Measurements from ENCODE around the gene TMEM191C.
"Not testable (repeated sequence)": the region's sequence is repeated elsewhere in the genome, so short reads cannot be mapped to it uniquely, and the experiment has no call there.

The TMEM191C gene

DNA sequence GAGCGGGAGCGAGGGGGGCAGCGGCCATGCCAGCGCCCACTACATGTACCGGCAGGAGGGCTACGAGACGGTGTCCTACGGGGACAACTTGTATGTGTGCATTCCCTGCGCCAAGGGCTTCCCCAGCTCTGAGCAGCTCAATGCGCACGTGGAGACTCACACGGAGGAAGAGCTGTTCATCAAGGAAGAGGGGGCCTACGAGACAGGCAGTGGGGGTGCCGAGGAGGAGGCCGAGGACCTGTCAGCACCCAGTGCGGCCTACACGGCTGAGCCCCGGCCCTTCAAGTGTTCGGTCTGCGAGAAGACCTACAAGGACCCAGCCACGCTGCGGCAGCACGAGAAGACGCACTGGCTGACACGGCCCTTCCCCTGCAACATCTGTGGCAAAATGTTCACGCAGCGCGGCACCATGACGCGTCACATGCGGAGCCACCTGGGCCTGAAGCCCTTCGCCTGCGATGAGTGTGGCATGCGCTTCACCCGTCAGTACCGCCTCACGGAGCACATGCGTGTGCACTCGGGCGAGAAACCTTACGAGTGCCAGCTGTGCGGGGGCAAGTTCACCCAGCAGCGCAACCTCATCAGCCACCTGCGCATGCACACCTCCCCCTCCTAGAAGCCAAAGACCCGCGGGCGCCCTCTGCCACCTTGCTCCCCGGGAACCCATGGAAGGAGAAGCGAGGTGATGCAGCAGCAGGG is 20.9 kb upstream of the TMEM191C start:
- no peak for DNase-seq

DNA sequence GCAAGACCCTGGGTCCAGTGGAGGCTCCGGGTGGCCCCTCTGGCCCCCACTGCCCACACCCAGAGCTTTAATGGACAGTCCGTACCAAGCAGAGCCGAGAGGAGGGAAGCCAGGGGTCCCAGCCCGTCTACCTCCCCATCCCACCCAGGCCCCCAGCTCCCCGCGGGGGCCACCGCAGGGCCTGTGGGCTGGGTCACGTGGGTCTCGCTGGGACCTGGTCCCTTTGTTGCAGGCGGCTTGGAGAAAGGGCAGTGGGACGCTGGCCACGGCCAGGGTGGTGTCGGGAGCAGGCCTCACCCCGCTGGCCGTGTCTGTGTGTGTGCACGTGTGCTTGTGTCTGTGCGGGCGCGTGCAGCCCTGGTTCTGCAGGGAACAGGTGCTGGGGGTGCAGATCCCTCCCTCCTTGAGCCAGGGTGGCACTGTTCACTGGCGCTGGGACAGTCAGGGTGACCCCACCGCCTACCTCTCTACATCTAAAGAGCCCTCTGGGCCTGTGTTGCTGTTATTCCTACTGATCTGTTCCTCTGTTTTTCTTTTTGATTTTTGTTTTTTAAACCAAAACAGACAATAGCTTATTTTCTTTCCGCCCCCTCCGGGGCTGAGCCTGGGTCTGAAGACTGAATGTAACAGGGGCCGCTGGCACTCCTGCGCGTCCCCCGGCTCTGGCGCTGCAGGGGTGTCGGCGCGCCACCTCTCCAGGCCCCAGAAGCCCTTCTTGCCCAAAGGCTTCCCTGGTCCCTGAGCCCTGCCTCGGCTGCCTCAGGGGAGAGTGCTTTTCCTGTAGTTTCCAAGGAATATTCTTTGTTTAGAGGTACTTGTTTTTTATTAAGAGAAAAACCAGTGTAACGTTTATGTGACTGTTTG is 20.1 kb upstream of the TMEM191C start:
- DNase-seq = no peak

DNA sequence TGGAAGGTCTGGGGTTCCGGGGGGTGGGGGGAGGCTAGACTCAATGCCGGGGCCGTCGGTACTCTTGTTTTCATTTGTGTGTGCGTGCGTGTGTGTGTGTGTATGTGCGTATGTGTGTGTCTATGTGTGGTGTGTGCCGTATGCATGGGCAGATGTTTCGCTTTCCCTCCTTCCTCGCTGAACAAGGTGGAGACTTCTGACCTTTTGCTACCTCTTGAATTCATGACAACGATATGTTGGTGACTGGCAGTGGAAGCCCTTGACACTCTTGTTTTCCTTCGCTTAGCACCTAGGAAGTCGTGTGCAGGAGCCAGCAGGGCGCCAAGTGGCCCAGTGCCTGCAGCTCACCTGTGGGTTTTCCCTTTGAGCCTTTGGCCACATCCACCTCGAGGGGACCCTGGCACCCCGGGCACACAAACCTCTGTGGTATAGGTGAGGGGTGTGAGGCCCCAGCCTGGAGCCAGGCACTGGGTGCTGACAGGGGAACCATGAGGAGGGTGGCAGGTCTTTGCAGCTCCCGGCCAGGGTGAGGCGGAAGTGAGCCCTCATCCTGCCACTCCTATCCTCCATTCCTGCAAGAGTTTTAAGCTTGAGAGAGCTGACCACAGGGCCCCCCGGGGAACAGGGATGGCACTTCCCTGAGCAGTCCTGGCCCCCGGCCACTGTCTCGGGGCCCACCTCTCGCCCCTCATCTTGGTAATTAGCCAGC is 19.3 kb upstream of the TMEM191C start:
- DNase-seq = peak; percentile 14

DNA sequence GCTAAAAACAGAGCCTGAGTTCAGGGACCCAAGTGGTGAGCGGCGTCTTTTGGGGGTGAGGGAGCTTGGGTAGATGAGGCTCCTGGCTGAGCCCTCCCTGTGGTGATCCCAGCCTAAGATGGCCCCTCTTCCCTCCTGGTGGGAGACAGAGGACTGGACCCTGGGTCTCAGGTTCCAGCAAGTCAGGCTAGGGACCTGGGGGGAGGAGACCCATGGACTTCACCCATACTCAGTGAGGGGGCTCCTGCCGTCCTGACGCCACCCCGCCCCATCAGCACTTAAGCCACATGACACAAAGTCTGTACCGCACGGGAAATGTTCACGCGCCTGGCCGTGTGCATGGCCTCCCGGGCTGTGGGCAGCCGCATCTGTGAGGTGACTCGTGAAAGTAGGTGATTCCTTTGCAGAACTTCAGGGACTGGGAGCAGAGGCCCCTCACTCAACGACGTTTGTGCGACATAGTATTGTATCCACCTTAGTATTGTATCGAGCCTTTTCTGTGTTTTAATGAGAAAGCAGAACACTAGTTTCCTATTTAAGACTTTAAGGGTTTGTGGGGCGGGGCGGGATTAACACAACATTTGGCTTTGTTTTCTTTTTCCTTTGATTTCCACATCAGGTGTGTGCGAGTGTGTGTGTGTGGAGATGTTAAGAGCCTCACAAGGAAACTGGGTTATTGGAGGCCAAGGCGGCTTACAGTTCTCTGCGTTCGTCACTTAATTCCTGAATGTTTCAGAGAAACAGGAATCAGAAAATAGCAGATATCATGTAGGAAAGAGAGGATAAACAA is 18.4 kb upstream of the TMEM191C start:
- DNase-seq = no peak

DNA sequence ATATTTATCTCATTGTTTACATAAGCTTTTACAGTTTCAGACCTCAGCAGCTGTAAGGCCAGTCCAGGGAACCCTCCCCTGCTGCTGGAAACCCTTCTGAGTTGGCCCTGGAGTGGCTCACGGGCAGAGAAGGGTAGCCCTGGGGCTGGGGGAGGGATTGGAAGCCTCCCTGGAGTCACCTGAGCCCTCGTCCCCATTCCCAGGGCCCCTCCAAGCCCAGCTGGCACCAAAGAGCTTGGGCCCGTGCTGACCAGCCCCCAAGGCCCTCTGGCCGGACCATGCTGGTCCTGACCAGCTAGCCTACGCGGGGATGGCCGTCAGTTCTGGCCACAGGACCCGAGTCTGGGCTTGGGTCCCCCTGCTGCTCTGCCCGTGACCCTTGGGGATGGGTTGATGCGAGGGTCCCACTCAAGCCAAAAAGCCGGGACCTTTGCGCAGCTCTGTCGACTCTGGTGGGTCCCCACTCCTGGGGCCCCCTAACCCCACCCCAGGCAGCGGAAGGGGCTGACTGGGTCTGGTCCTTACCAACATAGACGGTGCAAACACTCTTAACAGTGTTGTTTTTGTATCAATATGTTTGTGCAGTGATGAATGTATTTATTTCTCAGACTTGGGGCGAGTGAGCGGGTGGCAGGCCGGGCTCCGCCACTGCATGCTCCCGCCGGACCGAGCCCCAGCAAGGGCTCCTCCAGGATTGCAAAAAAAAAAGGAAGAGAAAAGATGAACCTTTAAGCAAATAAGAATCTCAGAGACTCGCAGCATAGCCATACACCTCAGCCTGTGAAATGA is 17.5 kb upstream of the TMEM191C start:
- DNase-seq = no peak

DNA sequence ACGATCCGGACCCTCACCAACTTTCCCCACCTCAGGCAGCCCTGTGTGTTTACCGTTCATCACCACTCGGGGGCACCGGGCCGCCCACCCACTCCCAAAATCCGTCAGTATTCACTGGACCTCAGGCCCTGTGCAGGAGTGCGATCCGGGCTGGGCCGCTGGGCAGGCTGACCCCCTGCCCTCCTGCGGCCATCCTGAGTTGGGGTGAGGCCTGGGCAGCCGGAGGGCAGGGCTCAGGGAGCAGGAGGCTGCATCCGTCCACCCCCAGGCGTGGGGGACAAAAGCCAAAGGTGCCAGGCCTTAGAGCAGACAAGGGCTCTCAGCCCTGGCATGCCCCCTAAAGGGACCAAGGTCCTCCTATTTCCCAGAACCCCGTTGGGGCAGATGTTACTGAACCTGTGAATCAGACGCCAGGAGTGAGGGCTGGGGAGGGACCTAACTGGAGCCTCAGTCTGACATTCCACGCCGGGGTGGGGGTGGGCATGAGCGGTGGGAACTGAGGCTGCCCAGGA is 16.8 kb upstream of the TMEM191C start:
- no peak for DNase-seq

DNA sequence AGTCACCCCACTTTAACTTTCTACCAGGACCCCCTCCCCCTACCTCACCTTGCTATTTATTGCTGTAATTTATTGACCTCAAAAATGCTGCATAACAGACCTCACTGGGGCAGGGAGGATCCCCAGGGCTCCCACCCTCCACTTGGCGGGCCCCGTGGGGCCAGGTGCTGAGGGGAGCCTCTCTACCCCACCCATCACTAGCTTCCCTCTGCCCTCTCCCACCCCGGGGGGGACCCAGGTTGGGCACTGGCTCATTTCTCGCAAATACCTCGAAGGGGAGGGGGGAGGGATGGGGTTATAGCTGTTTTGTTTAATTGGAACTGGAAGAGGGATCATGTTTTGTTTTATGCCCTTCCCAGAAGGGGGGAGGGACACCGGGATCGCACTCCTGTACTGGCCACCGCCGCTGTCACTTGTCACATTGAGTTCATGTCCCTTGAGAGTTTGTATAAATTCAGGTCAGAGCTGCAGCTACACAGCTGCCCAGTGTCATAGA is 16.3 kb upstream of the TMEM191C start:
- DNase-seq = no peak

DNA sequence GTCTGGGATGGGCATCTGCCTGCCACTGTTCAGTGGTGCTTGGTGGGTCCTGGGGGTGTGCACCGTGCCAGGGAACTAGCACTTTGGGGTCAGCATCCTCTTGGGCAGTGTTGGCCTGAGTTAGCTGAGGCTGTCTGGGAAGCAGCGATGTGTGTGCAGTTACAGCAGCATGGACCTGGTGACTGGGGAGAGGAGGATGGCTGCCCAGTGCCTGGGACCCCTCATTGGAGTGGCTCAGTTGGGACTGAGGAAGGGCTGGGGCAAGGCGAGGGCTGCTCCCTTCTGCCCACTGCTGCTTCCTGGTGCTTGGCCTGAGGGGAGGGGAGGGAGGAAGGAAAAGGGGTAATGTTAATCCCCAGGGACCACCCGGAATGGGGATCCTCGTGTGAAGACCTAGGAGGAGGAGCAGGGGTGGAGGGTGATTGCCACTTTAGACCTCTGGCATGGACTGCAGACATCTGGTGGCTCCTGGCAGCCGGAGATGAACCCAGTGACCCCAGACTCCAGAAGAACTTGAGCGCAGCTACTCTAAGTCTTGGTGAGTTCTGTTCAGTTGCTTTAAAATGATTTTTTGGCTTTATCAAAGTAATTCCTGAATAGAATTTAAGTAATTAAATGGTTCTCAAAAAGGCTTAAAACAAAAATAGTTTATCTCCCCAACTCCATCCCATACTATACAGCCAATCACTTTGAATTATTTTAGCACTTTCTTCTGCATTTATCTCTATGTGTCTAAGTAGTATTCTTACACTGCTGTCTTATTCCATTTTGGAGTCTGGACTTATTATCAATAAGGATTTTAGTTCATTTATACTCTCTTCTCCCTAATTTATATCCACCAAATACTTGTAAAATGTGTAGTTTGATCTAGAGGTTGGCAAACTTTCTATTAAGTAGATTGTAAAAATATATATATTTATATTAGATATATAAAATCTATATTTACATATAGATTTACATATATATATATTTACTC is 15.4 kb upstream of the TMEM191C start:
- no peak for DNase-seq

DNA sequence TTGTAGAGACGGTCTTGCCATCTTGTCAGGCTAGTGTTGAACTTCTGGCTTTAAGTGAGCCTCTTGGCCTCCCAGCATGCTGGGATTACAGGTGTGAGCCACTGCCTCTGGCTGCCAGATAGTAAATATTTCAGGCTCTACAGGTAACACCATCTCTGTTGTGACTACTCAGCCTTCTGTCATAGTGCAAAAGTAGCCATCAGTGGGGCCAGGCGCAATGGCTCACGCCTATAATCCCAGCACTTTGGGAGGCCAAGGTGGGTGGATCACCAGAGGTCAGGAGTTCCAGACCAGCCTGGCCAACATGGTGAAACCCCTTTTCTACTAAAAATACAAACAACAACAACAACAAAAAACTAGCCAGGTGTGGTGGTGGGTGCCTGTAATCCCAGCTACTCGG is 14.5 kb upstream of the TMEM191C start:
- DNase-seq = not testable (repeated sequence)

DNA sequence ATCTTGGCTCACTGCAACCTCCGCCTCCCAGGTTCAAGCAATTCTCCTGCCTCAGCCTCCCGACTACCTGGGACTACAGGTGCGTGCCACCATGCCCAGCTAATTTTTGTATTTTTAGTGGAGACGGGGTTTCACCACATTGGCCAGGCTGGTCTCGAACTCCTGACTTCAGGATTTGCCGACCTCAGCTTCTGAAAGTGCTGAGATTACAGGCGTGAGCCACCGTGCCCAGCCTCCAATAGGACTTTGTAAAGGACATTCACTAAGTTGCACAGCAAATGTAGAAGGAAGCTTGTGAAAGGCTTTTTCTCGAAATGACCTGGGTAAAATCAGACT is 12.2 kb upstream of the TMEM191C start:
- DNase-seq = not testable (repeated sequence)

DNA sequence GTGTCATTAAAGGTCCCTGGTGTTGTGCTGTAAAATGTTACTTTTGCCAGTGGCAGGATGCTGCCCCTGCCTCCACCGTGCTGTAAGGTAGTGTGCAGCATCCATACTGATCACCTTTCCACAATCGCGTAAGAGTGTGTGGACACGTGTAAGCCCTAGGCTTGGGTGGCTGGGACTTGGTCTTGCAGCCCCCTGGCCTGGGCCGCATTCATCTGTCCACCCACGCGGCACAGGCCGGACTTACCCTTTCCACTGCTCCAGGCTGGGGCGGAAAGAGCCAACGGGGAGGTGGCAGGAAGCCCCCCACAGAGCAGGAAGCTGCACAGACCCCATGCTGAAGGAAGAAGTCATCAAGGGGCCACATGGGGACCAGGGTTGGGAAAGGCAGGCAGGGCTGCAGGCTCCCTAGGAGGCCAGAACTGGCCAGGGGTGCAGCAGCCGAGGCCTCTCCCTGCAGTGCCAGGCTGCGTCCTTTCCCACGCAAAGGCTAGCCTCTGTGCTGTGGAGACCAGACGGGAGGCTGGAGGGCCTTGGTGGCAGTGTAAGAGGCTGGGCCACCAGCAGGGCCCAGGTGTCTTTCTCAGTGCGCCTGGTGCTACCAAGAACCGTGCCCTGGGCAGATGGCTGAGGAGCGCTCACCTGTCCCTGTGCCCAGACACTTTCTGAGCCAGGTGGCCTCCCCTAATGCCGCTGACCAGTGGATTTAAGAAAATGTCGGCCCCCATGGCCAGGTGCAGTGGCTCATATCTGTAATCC is 11.7 kb upstream of the TMEM191C start:
- DNase-seq = no peak

DNA sequence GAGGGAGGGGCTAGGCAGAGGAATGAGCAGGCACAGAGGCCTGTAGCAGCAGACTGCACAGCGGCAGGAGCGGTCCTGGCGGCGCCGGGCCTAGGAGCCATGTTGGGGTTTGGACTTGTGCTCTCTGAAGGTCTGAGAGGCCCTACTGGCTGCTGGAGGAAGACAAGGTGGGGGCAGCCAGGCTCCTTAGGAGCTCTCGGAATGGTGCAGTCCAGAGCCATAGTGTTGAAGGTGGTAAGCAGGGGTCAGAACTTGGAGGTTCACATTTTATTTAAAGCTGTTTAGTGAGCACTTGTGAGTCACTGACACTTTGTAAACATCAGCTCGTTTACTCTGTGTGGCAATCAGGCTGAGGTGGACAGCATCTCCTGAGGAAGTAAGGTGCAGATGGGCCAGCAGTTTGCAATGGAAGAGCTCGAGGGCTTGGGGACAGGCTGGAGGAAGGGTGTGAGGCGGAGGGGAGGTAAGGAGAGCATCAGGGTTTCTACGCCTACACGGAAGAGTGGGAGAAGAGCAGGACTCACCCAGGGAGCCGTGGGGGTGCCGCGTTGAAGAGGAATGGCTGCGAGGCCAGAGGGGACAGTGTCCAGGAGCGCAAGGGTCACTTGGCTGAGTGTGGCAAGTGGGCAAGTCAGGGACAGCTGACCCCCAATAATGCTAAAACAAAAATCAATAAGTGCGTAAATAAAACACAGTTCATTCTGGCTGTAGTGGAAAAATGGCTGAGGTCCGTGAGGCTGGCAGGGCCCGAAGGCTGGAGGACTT is 10.0 kb upstream of the TMEM191C start:
- no peak for DNase-seq

DNA sequence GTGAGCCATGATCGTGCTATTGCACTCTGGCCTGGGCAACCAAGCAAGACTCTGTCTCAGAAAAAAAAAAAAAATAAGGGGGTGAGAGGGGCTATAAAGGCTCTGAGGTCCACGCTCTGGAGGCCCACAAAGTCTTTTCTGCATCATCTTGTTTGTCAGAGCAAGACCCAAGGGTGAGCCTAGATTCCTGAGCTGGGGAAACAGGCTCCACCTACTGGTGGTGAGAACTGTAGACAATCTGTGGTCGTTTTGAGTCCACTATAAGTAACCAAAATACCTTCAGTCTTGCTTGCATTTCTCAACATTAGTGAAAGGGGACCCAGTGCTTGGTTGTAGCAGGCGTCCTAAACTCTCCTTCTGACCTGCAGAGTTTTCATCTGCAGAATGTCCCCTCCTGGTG is 4.5 kb upstream of the TMEM191C start:
- not testable (repeated sequence) for DNase-seq

DNA sequence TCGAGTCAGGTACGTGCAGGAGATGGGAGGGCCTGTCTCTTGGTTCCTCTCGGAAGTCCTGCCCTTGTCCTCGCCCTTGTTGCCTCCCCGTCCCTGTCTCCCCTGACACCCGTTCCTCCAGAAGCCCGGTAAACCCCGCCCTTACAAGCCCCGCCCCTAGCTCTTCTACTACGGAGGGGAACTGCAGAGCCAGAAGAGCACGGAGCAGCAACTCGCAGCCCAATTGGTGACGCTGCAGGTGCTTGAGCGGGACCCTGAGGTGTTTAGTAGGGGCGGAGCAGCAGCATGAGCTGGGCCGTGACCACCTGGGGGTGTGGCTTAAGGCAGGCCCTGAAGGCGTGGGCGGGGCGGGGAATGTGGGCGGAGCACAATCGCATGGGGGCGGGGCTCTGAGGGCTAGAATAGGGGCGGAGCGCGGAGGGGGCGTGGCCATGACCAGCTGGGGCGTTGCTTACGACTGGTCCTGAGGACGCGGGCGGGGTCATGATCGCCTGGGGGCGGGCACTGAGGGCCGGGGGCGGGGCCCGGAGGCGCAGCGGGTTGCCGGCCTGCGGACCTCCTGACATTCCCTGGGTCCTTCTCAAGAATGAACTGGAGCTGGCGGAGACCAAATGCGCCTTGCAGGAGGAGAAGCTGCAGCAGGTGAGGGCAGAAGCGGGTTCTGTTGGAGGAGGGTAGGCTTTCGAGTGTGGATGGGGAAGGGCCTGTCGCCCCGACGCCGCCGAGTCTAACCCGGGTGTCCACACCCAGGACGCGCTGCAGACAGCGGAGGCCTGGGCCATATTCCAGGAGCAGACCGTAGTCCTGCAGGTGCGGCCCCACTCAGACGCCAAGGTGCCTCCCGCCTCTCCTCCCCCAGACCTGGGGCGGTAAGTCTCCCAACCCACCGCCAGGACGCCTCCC is 1.3 kb downstream of the TMEM191C start:
- DNase-seq = peak; percentile 96

DNA sequence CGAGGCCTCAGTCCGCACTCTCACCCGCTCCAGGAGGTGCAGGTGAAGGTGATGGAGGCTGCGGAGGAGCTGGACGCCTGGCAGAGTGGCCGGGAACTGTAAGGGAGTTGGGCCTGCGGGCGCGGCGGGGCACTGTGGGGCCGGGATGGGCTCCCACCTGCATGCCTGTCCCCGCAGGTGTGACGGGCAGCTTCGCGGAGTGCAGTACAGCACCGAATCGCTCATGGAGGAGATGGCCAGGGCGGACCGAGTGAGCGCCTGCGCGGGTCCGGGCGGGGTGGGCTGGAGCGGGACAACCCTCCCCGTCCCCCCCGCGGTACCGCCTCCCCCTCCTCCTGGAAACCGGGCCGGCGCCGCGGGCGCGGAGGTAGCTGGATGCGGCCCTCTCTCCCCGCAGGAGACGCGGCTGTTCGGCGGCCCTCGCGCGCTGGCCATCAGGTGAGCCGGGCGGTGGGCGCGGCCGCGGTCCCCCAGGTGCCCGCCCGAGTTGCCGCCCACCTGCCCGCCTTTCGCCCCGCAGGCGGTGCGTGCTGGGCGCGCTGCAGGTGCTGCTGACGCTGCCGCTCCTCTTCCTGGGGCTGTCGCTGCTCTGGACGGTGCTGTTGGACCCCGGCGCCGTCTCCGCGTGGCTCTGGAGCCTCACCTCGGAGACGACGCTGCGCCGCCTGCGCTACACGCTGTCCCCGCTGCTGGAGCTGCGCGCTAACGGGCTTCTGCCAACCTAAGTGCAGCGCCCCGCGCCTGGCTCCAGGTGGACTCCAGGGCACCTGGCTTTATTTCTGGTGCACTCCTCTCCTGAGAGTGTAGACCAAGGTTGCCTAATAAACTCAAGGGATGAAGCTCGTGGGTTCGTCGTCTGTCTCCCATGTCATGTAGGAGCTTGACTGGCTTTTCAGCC is 2.2 kb downstream of the TMEM191C start:
- peak; percentile 37 for DNase-seq

DNA sequence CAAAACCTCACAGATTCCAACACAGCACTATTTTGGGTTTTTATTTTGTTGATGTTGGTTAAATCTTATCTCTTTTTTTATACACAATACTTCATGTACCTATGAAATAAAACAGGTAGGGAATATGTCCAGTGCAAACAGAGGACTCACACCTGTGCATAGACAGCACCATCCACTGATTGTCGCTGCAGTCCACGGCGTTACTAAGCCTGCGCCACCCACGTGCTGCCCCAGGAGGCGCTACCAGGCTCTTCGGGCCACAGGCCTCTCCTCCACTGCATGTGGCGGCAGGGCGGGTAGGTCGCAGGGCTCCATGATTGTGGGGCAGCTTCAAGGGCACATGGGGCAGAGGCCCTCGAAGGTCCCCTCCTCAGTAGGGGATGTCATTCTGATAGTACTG is 5.8 kb downstream of the TMEM191C start:
- not testable (repeated sequence) for DNase-seq

DNA sequence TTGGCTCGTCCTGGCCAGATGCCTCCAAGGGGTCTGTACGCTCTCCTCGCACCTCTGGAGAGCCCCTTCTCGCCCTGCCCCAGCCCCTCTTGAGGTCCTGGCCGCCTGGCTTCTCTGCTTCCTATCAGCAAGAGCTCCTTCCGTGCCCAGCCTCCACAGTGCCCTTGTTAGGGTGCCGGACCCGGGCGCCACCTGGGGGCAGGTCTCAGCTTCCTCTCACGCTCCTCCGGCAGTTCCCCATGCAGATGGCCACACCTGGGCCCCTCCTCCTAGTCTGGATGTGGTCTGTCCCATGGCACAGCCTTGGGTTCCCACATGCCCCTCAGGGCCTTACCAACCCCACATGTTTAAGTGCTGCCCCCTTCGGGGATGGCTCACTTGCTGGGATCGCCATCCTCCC is 6.5 kb downstream of the TMEM191C start:
- DNase-seq = not testable (repeated sequence)

Data from activated CD4-positive, alpha-beta T cell treated with anti-CD3 and anti-CD28 coated beads for 48 hours (primary cell).